ENCODE results near the gene SGK1. TPM values are rescaled to one million over a fixed set of nuclear protein-coding genes. Genes with fewer than 3 reads are reported as not detected.

Gene SGK1
- total and polyA plus RNA-seq, 10 of the 15 experiments (the other 5 are each of a cell fraction or from before 2014, with no cell fraction given) = 0.62 to 5.1 (median 2.9) TPM

GRCh38 chr6:134176264-134176975 is 141.5 kb downstream of the SGK1 start:
- ChIA-PET RAD21 (ENCODE audit: unreplicated experiment) (interaction anchor here (1.2 to 4.6 kb wide), 2 partner anchors 465 to 764 kb away, joined by 3 to 41 read pairs; no protein-coding TSS in a partner anchor), CTCF (interaction anchor here (1.5 to 9.1 kb wide), 2 partner anchors 464 to 764 kb away, joined by 6 to 133 read pairs; no protein-coding TSS in a partner anchor), SMC1A (ENCODE audit: uncharacterized antibody, unreplicated experiment) (interaction anchor here (1.0 to 6.2 kb wide), 7 partner anchors 176 to 764 kb away, joined by 3 to 52 read pairs (median 4); no protein-coding TSS in a partner anchor), POLR2A (no interaction called here)
- FAIRE-seq (no peak), ATAC-seq (no peak), DNase-seq (ENCODE audit: low read depth, low spot score) (no peak)
- Histone ChIP-seq H2AFZ (ENCODE audit: control insufficient read depth, low read depth, low read length) (peak overlapping the region; percentile 90; the same call in 1 of the 2 replicates), H3K27me3 (replicated peaks in 1 of 2; ENCODE audit: control insufficient read depth in 2 of 2, insufficient read depth in 2 of 2, low read length in 1 of 2) (peaks cover 2 to 9% of the 10 kb centered on the region in 2 experiments), H3K4me2 (ENCODE audit: control insufficient read depth, insufficient read depth) (peak overlapping the region; percentile 98), H3K9ac (ENCODE audit: control insufficient read depth, insufficient read depth, low read length) (no peak overlapping the region), H3K4me1 (ENCODE audit: control insufficient read depth, insufficient read depth, low read length) (peaks cover 5% of the 10 kb centered on the region), H3K36me3 (ENCODE audit: control insufficient read depth in 2 of 2, insufficient read depth in 2 of 2, low read length in 1 of 2) (no peaks in the 10 kb centered on the region), H3K79me2 (ENCODE audit: control insufficient read depth, insufficient read depth, low read length) (no peaks in the 10 kb centered on the region), H3K9me3 (replicated peaks; ENCODE audit: control insufficient read depth, insufficient read depth, low read length) (no peaks in the 10 kb centered on the region; the same call in 2 of the 3 replicates), H3K27ac (ENCODE audit: control insufficient read depth, insufficient read depth) (no peak overlapping the region), H3K4me3 (peak overlapping the region; percentile 82; the same call in 1 of the 2 replicates), H4K20me1 (ENCODE audit: control insufficient read depth, insufficient read depth) (no peaks in the 10 kb centered on the region)
- in situ Hi-C loops (cut with MboI) = no loop called here
- no TSS peak for BruUV-seq (replicated peaks)
- intact Hi-C loops (cut with micrococcal nuclease; ENCODE audit: unreplicated experiment) = loop anchor here (5.0 to 10.0 kb wide), 3 partner anchors 196 to 348 kb away; no protein-coding TSS in a partner anchor
- 28% methylated on average over 35 of the region's 35 CpGs for WGBS (ENCODE audit: insufficient coverage, insufficient replicate concordance, low lambda C conversion rate, missing lambda C conversion rate)
- TF ChIP-seq ZNF24 (IDR thresholded peaks at IDR 0.05) (no peak), JUND (IDR thresholded peaks at IDR 0.05; ENCODE audit: low read depth, low read length) (no peak), NFYA (IDR thresholded peaks at IDR 0.05; ENCODE audit: borderline replicate concordance, low read depth, low read length) (no peak), CBX5 (IDR thresholded peaks at IDR 0.05; ENCODE audit: low read depth) (no peak), POLR2AphosphoS2 (IDR thresholded peaks at IDR 0.05; ENCODE audit: low read depth, low read length) (no peak), HDAC6 (IDR thresholded peaks at IDR 0.05; ENCODE audit: unreplicated experiment) (no peak), FOS (IDR thresholded peaks at IDR 0.05; ENCODE audit: borderline replicate concordance, extremely low read depth, insufficient read length) (no peak), CREB1 (IDR thresholded peaks at IDR 0.05; ENCODE audit: low read depth) (no peak), RFX5 (IDR thresholded peaks at IDR 0.05; ENCODE audit: low read depth, low read length) (no peak), EED (IDR thresholded peaks at IDR 0.05; ENCODE audit: low read depth) (no peak), ELK1 (IDR thresholded peaks at IDR 0.05; ENCODE audit: low read depth, low read length) (no peak), IRF4 (IDR thresholded peaks at IDR 0.05; ENCODE audit: low read depth, low read length) (no peak), HDAC2 (IDR thresholded peaks at IDR 0.05) (no peak)
- TF ChIP-seq, protein P1, sequence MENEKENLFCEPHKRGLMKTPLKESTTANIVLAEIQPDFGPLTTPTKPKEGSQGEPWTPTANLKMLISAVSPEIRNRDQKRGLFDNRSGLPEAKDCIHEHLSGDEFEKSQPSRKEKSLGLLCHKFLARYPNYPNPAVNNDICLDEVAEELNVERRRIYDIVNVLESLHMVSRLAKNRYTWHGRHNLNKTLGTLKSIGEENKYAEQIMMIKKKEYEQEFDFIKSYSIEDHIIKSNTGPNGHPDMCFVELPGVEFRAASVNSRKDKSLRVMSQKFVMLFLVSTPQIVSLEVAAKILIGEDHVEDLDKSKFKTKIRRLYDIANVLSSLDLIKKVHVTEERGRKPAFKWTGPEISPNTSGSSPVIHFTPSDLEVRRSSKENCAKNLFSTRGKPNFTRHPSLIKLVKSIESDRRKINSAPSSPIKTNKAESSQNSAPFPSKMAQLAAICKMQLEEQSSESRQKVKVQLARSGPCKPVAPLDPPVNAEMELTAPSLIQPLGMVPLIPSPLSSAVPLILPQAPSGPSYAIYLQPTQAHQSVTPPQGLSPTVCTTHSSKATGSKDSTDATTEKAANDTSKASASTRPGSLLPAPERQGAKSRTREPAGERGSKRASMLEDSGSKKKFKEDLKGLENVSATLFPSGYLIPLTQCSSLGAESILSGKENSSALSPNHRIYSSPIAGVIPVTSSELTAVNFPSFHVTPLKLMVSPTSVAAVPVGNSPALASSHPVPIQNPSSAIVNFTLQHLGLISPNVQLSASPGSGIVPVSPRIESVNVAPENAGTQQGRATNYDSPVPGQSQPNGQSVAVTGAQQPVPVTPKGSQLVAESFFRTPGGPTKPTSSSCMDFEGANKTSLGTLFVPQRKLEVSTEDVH (IDR thresholded peaks at IDR 0.05; ENCODE audit: low read depth, partially characterized antibody) = no peak
- TF ChIP-seq, protein P2, sequence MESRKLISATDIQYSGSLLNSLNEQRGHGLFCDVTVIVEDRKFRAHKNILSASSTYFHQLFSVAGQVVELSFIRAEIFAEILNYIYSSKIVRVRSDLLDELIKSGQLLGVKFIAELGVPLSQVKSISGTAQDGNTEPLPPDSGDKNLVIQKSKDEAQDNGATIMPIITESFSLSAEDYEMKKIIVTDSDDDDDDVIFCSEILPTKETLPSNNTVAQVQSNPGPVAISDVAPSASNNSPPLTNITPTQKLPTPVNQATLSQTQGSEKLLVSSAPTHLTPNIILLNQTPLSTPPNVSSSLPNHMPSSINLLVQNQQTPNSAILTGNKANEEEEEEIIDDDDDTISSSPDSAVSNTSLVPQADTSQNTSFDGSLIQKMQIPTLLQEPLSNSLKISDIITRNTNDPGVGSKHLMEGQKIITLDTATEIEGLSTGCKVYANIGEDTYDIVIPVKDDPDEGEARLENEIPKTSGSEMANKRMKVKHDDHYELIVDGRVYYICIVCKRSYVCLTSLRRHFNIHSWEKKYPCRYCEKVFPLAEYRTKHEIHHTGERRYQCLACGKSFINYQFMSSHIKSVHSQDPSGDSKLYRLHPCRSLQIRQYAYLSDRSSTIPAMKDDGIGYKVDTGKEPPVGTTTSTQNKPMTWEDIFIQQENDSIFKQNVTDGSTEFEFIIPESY (IDR thresholded peaks at IDR 0.05) = no peak
